Measurements from ENCODE around the gene ACAD11. TPM values are rescaled to one million over a fixed set of nuclear protein-coding genes. Genes with fewer than 3 reads are reported as not detected.

The ACAD11 gene
- total and polyA plus RNA-seq, 9 of the 15 experiments (the other 6 are each of a cell fraction or from before 2014, with no cell fraction given) = 1.3 to 8.4 (median 4.0) TPM

- Histone ChIP-seq H3K9ac (ENCODE audit: insufficient read depth in 1 of 2, low read depth in 2 of 2, low read length in 2 of 2) (peak overlapping the region; percentile 23 to 90), H3K4me2 (ENCODE audit: insufficient read depth, low read length) (peak overlapping the region; percentile 93), H3K27ac (ENCODE audit: extremely low read depth, low read depth, low read length) (peak overlapping the region; percentile 91; the same call in 2 of the 3 replicates), H2AFZ (ENCODE audit: low read depth, low read length) (peak overlapping the region; percentile 99), H3K27me3 (ENCODE audit: control insufficient read depth in 2 of 2, insufficient read depth in 2 of 2, low read length in 2 of 2) (no peaks in the 10 kb centered on the region), H3K79me2 (ENCODE audit: control insufficient read depth, insufficient read depth, low read length) (peaks cover 61% of the 10 kb centered on the region), H3K4me1 (replicated peaks in 1 of 2; ENCODE audit: control insufficient read depth in 2 of 2, insufficient read depth in 2 of 2, low read length in 2 of 2) (peaks cover 0 to 9% of the 10 kb centered on the region in 2 experiments; a peak in 3 of 5 replicates), H3K4me3 (peak overlapping the region; percentile 91), H4K20me1 (replicated peaks; ENCODE audit: control insufficient read depth, insufficient read depth, low read length) (no peaks in the 10 kb centered on the region), H3K36me3 (ENCODE audit: control insufficient read depth, insufficient read depth, low read length) (peaks cover 11% of the 10 kb centered on the region; the same call in 2 of the 3 replicates), H3K9me1 (ENCODE audit: control insufficient read depth, insufficient read depth, low read length) (no peaks in the 10 kb centered on the region), H3K9me3 (replicated peaks; ENCODE audit: control insufficient read depth, insufficient read depth, low read depth, low read length) (no peaks in the 10 kb centered on the region)
- intact Hi-C loops (cut with micrococcal nuclease) = no loop called here
- DNase-seq (ENCODE audit: extremely low read depth in 1 of 4, low spot score in 3 of 4) = peak in 2 of 4 experiments; percentile 15 to 20
- in situ Hi-C loops (cut with MboI) = no loop called here
- BruUV-seq (replicated peaks) = no TSS peak
- ATAC-seq = peak; percentile 5; the same call in 2 of the 3 replicates
- FAIRE-seq = no peak
- 1% methylated on average over 8 of the region's 8 CpGs for WGBS (ENCODE audit: insufficient coverage, low coverage, missing lambda C conversion rate)
- ChIA-PET CTCF (ENCODE audit: low intra/inter-chr PET ratio) (no interaction called here), POLR2A (interaction anchor here (0.9 to 1.5 kb wide), 2 partner anchors 8 to 15 kb away, joined by 4 to 5 read pairs; no protein-coding TSS in a partner anchor)
- no peak for TF ChIP-seq XRCC3 (IDR thresholded peaks at IDR 0.05)
- TF ChIP-seq ZNF23 (CRISPR knock-in tag; IDR thresholded peaks at IDR 0.05) = no peak
- TF ChIP-seq ZKSCAN1 (IDR thresholded peaks at IDR 0.05; ENCODE audit: low read depth, low read length) = no peak
- TF ChIP-seq NRF1 (conservative IDR thresholded peaks at IDR 0.05 in 1 of 2, IDR thresholded peaks at IDR 0.05 in 1 of 2) = no peak
Observed at GRCh38 chr3:132661101-132661500, 1.5 kb upstream of the ACAD11 start.

GRCh38 chr3:132660811-132661070 lies 1.1 kb upstream of the ACAD11 start:
- no TSS peak for BruUV-seq (replicated peaks)
- H3K27me3 ChIP-seq (ENCODE audit: control insufficient read depth in 2 of 2, insufficient read depth in 2 of 2, low read length in 2 of 2) = no peaks in the 10 kb centered on the region
- TF ChIP-seq YBX1 (IDR thresholded peaks at IDR 0.05) = no peak
- TF ChIP-seq AFF4 (CRISPR knock-in tag; IDR thresholded peaks at IDR 0.05) = 0 out of 2 replicates have a peak, but pooled peaks have one; percentile 50
- H3K4me3 ChIP-seq = peak overlapping the region; percentile 91
- peak overlapping the region; percentile 93 for H3K4me2 ChIP-seq (ENCODE audit: insufficient read depth, low read length)
- no peaks in the 10 kb centered on the region for H3K9me3 ChIP-seq (replicated peaks; ENCODE audit: control insufficient read depth, insufficient read depth, low read depth, low read length)
- DNase-seq (ENCODE audit: extremely low read depth in 1 of 4, low spot score in 3 of 4) (peak in 1 of 4 experiments; percentile 38), ATAC-seq (no peak), FAIRE-seq (peak; percentile 52)
- H3K4me1 ChIP-seq (replicated peaks in 1 of 2; ENCODE audit: control insufficient read depth in 2 of 2, insufficient read depth in 2 of 2, low read length in 2 of 2) = peaks cover 0 to 9% of the 10 kb centered on the region in 2 experiments; a peak in 3 of 5 replicates
- H3K9me1 ChIP-seq (ENCODE audit: control insufficient read depth, insufficient read depth, low read length) = no peaks in the 10 kb centered on the region
- WGBS (ENCODE audit: insufficient coverage, low coverage, missing lambda C conversion rate) = 0% methylated on average over 5 of the region's 5 CpGs
- POLR2A ChIA-PET = interaction anchor here (0.9 to 1.5 kb wide), 2 partner anchors 9 to 15 kb away, joined by 4 to 5 read pairs; no protein-coding TSS in a partner anchor
- peak overlapping the region; percentile 90 to 98 for H3K9ac ChIP-seq (ENCODE audit: insufficient read depth in 1 of 2, low read depth in 2 of 2, low read length in 2 of 2)
- CTCF ChIA-PET (ENCODE audit: low intra/inter-chr PET ratio) = no interaction called here
- peak overlapping the region; percentile 91 for H3K27ac ChIP-seq (ENCODE audit: extremely low read depth, low read depth, low read length)
- no peaks in the 10 kb centered on the region for H4K20me1 ChIP-seq (replicated peaks; ENCODE audit: control insufficient read depth, insufficient read depth, low read length)
- in situ Hi-C loops (cut with MboI) (no loop called here), intact Hi-C loops (cut with micrococcal nuclease) (no loop called here)
- H3K36me3 ChIP-seq (ENCODE audit: control insufficient read depth, insufficient read depth, low read length) = peaks cover 8% of the 10 kb centered on the region; the same call in 2 of the 3 replicates
- H2AFZ ChIP-seq (ENCODE audit: low read depth, low read length) = peak overlapping the region; percentile 99
- H3K79me2 ChIP-seq (ENCODE audit: control insufficient read depth, insufficient read depth, low read length) = peaks cover 59% of the 10 kb centered on the region
